GM18519 (cell line): Measurements from ENCODE around the gene CWC25.

ENCODE experiments used
- ATAC-seq: cut with Tn5 transposase; IDR thresholded peaks from one replicate; pipeline ENCODE4 v1.9.1; 2021; ENCODE audit warnings: mild to moderate bottlenecking, moderate library complexity; ENCODE audit not compliant: unreplicated experiment, low FRiP score

The CWC25 gene

GRCh38 chr17:38853292-38854219 lies 28.4 kb upstream of the CWC25 start, which contains the start of gene RPL23:
RPL23 (minus strand) TSS chr17:38853721; CDS start chr17:38853710, 11 bp downstream.
- ATAC-seq: no peak

- ATAC-seq: no peak
These were observed 27.7 kb upstream of the CWC25 start for GRCh38 chr17:38852771-38853291.

- no peak for ATAC-seq
These were observed 26.3 kb upstream of the CWC25 start for GRCh38 chr17:38851434-38851833.

GRCh38 chr17:38850374-38850773 lies 25.3 kb upstream of the CWC25 start:
- no peak for ATAC-seq

GRCh38 chr17:38848939-38849605 lies 24.0 kb upstream of the CWC25 start:
- ATAC-seq: no peak

- no peak for ATAC-seq
These were observed 23.4 kb upstream of the CWC25 start for GRCh38 chr17:38848557-38848891.

- no peak for ATAC-seq
These were observed 19.2 kb upstream of the CWC25 start for GRCh38 chr17:38844261-38844757.

GRCh38 chr17:38825762-38826247 lies 684 bp upstream of the CWC25 start:
- no peak for ATAC-seq

GRCh38 chr17:38815576-38816193 lies 9.4 kb downstream of the CWC25 start:
- no peak for ATAC-seq

- ATAC-seq: no peak
These were observed 15.3 kb downstream of the CWC25 start for GRCh38 chr17:38809828-38810227.

- no peak for ATAC-seq
These were observed 24.8 kb downstream of the CWC25 start for GRCh38 chr17:38800237-38800760.

- ATAC-seq: peak; percentile 45
These were observed 25.5 kb downstream of the CWC25 start, which contains the start of gene PIP4K2B for GRCh38 chr17:38799501-38800236. PIP4K2B (minus strand) TSS chr17:38799556; CDS start chr17:38799424, 132 bp downstream.

GRCh38 chr17:38798614-38799500 lies 26.3 kb downstream of the CWC25 start:
- ATAC-seq: peak; percentile 27

- ATAC-seq: no peak
These were observed 27.3 kb downstream of the CWC25 start for GRCh38 chr17:38797828-38798227.

- ATAC-seq: no peak
These were observed 28.0 kb downstream of the CWC25 start for GRCh38 chr17:38797158-38797490.

- ATAC-seq: no peak
These were observed 28.5 kb downstream of the CWC25 start for GRCh38 chr17:38796451-38797157.

- ATAC-seq: no peak
These were observed 30.9 kb downstream of the CWC25 start for GRCh38 chr17:38794221-38794620.

- ATAC-seq: no peak
These were observed 34.0 kb downstream of the CWC25 start for GRCh38 chr17:38791162-38791561.
